Epithelial cell of proximal tubule (primary cell): ENCODE data around the gene MEPE. TPM values are rescaled to one million over a fixed set of nuclear protein-coding genes. Genes with fewer than 3 reads are reported as not detected.

ENCODE experiments used
- DNase-seq: peaks from one replicate; pipeline ENCODE4 v3.0.0-alpha.2; 2011; ENCODE audit warnings: low read depth
- H3K4me3 ChIP-seq: 2 replicates; pipeline ENCODE4 v1.5.1; 2011; ENCODE audit warnings: low read depth, mild to moderate bottlenecking, low read length
- total RNA-seq: library from RNA; depleted of rRNA; stranded (reverse); fragments of >200 nt; gene quantifications from 2 replicates; pipeline ENCODE4 v1.2.3, GENCODE V29; 2015
- TF ChIP-seq, protein P1 (sequence below): conservative IDR thresholded peaks from 2 replicates; pipeline ENCODE4 v1.5.1; 2012; ENCODE audit warnings: low read depth, mild to moderate bottlenecking, low read length

The MEPE gene
- total RNA-seq, 1 donor from 2014 or later: not detected

DNA sequence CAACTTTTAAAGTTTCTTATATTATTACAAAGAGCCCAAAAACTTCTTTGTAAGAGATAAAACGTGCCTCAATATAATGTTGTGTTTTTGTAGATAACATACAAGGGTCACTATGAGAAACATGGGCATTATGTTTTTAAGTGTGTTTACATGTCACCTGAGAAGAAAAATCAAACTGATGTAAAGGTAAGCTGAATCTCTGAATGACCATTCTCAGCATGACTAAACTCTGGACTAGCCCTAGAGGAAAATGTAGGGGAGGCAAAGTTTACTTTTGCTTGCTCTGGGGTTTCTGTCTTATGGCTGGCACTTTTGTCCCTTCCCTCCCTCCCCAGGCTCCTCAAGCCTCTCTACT, 6.8 kb downstream of the MEPE start:
- H3K4me3 ChIP-seq: no peak overlapping the region
- TF ChIP-seq, protein P1, sequence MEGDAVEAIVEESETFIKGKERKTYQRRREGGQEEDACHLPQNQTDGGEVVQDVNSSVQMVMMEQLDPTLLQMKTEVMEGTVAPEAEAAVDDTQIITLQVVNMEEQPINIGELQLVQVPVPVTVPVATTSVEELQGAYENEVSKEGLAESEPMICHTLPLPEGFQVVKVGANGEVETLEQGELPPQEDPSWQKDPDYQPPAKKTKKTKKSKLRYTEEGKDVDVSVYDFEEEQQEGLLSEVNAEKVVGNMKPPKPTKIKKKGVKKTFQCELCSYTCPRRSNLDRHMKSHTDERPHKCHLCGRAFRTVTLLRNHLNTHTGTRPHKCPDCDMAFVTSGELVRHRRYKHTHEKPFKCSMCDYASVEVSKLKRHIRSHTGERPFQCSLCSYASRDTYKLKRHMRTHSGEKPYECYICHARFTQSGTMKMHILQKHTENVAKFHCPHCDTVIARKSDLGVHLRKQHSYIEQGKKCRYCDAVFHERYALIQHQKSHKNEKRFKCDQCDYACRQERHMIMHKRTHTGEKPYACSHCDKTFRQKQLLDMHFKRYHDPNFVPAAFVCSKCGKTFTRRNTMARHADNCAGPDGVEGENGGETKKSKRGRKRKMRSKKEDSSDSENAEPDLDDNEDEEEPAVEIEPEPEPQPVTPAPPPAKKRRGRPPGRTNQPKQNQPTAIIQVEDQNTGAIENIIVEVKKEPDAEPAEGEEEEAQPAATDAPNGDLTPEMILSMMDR: no peak
- DNase-seq: no peak

DNA sequence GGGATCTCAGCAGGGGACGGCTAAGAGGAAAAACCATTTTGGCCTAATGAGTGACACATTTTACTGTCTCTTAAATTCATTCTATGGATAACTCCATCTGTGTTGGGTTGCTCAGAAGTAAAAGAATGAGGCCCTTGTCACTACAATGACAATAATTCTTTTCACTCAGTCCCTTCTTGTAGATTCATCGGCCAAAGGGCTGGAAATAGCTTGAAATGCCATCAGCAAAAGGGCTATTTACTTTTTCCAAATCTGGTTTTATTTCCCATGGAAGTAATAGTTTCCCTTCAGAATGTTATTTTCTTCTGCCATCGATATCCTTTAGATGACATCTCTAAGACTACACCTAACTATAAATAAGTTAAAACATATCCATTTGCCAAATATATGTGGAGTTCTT, 7.4 kb downstream of the MEPE start:
- no peak overlapping the region for H3K4me3 ChIP-seq
- no peak for DNase-seq
- TF ChIP-seq, protein P1: no peak

DNA sequence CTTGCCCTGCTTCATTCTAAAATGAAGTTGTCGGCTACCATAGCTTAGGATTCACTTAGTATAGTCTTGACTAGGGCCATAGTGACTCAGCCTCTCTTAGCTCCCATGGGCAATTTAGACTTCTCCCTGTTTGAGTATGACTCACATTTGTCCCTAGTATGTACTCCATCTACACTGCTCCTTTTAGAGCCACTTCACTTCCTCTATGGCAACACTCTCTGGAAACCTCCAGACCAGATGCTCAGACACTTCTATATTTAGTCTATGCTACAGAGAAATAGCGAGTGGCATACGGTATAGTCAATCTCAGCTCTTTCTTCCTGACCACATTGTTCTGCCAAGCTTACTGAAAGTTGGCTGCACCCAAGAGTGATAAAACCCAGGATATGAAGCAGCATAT, 11.2 kb downstream of the MEPE start:
- TF ChIP-seq, protein P1: no peak
- H3K4me3 ChIP-seq: no peak overlapping the region
- DNase-seq: no peak

DNA sequence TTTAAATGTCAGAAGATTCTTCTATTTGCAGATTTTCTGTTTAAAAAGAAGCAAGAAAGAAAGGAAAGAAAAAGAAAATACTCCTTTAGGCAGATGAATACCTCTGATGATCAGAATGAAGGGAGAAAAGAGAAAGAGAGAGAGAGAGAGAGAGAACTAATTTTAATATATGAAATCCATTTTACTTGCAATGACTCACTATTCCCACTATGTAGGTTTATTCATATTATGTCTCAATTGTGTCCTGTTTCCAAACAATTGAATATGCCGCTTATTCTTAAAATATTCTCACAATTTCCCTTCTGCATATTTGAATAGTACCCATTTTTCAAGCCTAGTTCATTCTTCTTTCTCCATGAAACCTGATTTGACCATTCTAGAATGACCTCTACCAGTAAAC, 11.7 kb downstream of the MEPE start:
- no peak overlapping the region for H3K4me3 ChIP-seq
- TF ChIP-seq, protein P1: no peak
- DNase-seq: no peak

DNA sequence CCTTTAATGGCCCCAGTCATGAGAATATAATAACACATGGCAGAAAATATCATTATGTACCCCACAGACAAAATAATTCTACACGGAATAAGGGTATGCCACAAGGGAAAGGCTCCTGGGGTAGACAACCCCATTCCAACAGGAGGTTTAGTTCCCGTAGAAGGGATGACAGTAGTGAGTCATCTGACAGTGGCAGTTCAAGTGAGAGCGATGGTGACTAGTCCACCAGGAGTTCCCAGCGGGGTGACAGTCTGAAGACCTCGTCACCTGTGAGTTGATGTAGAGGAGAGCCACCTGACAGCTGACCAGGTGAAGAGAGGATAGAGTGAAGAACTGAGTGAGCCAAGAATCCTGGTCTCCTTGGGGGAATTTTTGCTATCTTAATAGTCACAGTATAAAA, 13.5 kb downstream of the MEPE start:
- TF ChIP-seq, protein P1: no peak
- H3K4me3 ChIP-seq: no peak overlapping the region
- no peak for DNase-seq

DNA sequence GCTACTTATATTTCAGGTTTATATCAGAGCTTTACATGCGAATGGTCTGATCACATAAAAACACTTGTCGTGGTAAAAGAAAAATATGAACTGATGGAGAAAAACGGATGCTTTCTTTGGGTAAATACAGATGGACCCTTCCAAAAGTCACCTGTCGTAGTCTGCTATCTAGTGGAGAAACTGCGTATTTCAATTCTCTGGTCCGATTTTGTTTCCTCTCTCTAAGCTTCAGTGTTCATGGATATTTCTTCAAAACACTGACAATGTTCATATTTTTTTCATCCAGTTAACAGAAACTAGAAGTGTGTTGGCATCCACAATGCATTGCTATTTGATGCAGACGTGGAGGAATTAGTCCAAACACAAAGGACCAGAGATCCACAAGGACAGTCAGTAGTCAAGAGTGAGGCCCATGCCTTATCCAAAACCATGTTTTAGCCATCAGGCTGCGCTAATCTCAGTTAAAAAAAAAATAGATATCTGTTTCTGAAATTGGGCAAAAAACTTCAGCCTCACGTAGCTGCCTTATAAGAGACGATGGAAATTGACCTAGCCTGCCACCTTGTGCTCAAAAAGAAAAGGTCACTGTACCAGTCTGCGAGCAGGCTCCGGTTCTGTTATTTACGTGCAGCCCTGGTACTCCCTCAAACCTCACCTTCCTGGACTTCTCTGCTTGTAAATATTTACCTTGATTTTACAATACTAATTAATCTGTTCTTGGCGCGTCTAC, 16.0 kb downstream of the MEPE start:
- DNase-seq: no peak
- TF ChIP-seq, protein P1: peak; percentile 70
- H3K4me3 ChIP-seq: peak overlapping the region; percentile 17

DNA sequence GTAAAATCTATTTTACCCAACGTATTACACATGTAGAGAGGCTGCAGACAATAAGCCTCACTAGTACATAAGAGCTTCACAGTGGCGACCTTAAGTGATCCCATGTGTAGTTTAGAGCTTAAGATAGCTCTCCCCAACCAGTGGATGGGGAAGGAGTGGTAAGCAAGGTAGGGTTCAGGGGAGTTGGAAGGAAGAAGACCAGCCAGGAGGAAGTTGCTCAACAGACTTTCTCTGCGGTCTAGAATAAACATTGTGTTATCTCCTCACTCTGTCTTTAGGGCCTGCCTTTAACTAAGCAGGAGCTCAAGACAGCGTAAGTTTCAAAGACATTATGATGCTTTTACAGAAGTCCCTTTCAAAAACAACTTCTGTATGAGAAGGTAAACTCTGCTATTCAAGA, 16.8 kb downstream of the MEPE start:
- no peak overlapping the region for H3K4me3 ChIP-seq
- DNase-seq: no peak
- TF ChIP-seq, protein P1: no peak
